Ishikawa (cell line): ENCODE results near the gene GALNT14.

Source experiments
- CEBPB ChIP-seq: IDR thresholded peaks from 2 replicates; pipeline ENCODE4 v1.6.1; 2012
- CREB1 ChIP-seq: IDR thresholded peaks from 2 replicates; pipeline ENCODE4 v1.6.1; 2012; ENCODE audit warnings: low read depth
- EGR1 ChIP-seq: IDR thresholded peaks from 2 replicates; pipeline ENCODE4 v1.6.1; 2012
- EP300 ChIP-seq: IDR thresholded peaks from 2 replicates; pipeline ENCODE4 v1.6.1; 2012; ENCODE audit warnings: borderline replicate concordance
- FOXM1 ChIP-seq: IDR thresholded peaks from 2 replicates; pipeline ENCODE4 v1.6.1; 2012; ENCODE audit warnings: low read depth, borderline replicate concordance
- MAX ChIP-seq: IDR thresholded peaks from 2 replicates; pipeline ENCODE4 v1.6.1; 2012
- NFIC ChIP-seq: IDR thresholded peaks from 2 replicates; pipeline ENCODE4 v1.6.1; 2012
- RAD21 ChIP-seq: IDR thresholded peaks from 2 replicates; pipeline ENCODE4 v1.6.1; 2012; ENCODE audit warnings: low read depth
- TAF1 ChIP-seq: IDR thresholded peaks from 2 replicates; pipeline ENCODE4 v1.6.1; 2012; ENCODE audit warnings: low read depth, mild to moderate bottlenecking
- TCF12 ChIP-seq: IDR thresholded peaks from 2 replicates; pipeline ENCODE4 v1.6.1; 2012; ENCODE audit warnings: low read depth
- TEAD4 ChIP-seq: IDR thresholded peaks from 2 replicates; pipeline ENCODE4 v1.6.1; 2012
- YY1 ChIP-seq: IDR thresholded peaks from 2 replicates; pipeline ENCODE4 v1.6.1; 2012; ENCODE audit warnings: low read depth
- ZBTB7A ChIP-seq: IDR thresholded peaks from 2 replicates; pipeline ENCODE4 v1.6.1; 2012; ENCODE audit warnings: low read depth
- TF ChIP-seq, protein P1 (sequence below): IDR thresholded peaks from 2 replicates; pipeline ENCODE4 v1.6.1; 2012; ENCODE audit warnings: low read depth, mild to moderate bottlenecking
- TF ChIP-seq, protein P2 (sequence below): IDR thresholded peaks from 2 replicates; pipeline ENCODE4 v1.6.1; 2012

Gene GALNT14

DNA sequence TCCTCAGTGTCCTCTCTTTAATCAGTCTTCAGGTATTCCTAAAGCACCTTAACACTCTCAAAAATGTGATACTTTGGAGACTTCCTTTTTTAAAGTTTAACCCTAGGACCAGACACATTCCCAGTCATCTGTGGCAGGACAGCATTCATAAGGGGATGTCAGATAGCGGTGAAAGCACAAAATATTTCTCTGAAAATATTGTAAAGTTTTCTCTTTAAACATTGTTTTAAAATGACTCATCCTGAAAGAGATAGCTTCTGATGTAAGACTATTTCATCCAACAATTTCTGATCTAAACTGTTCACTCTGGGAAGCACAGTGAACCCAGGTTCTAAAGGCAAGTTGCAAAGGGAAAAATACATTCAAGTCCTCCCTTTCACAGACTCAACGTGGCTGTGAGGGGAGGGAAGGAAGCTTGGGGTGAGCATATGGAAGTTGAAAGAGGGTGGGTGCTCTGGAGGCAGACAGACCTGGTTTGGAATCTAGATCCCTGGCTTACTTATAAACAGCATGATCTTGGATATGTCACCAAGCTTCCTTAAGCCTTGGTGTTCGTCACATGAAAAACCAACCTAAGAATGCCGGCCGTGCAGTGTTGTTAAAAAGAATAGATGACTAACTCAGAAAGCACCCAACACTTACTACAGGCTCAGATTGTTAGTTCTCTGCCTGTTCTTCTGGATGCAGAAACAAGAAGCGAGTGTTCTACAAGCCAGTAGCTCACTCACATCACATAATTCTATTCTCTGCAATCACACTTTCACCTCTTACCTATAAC, 12.1 kb downstream of the GALNT14 start:
- TF ChIP-seq CREB1 (no peak), FOXM1 (no peak), TEAD4 (no peak), NFIC (no peak), EGR1 (no peak), MAX (no peak), EP300 (no peak), CEBPB (no peak), YY1 (no peak), TCF12 (no peak), ZBTB7A (no peak), RAD21 (no peak), TAF1 (no peak)
- TF ChIP-seq, protein P1, sequence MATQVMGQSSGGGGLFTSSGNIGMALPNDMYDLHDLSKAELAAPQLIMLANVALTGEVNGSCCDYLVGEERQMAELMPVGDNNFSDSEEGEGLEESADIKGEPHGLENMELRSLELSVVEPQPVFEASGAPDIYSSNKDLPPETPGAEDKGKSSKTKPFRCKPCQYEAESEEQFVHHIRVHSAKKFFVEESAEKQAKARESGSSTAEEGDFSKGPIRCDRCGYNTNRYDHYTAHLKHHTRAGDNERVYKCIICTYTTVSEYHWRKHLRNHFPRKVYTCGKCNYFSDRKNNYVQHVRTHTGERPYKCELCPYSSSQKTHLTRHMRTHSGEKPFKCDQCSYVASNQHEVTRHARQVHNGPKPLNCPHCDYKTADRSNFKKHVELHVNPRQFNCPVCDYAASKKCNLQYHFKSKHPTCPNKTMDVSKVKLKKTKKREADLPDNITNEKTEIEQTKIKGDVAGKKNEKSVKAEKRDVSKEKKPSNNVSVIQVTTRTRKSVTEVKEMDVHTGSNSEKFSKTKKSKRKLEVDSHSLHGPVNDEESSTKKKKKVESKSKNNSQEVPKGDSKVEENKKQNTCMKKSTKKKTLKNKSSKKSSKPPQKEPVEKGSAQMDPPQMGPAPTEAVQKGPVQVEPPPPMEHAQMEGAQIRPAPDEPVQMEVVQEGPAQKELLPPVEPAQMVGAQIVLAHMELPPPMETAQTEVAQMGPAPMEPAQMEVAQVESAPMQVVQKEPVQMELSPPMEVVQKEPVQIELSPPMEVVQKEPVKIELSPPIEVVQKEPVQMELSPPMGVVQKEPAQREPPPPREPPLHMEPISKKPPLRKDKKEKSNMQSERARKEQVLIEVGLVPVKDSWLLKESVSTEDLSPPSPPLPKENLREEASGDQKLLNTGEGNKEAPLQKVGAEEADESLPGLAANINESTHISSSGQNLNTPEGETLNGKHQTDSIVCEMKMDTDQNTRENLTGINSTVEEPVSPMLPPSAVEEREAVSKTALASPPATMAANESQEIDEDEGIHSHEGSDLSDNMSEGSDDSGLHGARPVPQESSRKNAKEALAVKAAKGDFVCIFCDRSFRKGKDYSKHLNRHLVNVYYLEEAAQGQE: no peak
- TF ChIP-seq, protein P2, sequence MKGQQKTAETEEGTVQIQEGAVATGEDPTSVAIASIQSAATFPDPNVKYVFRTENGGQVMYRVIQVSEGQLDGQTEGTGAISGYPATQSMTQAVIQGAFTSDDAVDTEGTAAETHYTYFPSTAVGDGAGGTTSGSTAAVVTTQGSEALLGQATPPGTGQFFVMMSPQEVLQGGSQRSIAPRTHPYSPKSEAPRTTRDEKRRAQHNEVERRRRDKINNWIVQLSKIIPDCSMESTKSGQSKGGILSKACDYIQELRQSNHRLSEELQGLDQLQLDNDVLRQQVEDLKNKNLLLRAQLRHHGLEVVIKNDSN: no peak

- no peak for TF ChIP-seq ZBTB7A
- TF ChIP-seq TAF1: no peak
- TF ChIP-seq, protein P2: no peak
- no peak for TF ChIP-seq MAX
- no peak for TF ChIP-seq YY1
Observed at GRCh38 chr2:31124904-31125303, 13.3 kb downstream of the GALNT14 start.

DNA sequence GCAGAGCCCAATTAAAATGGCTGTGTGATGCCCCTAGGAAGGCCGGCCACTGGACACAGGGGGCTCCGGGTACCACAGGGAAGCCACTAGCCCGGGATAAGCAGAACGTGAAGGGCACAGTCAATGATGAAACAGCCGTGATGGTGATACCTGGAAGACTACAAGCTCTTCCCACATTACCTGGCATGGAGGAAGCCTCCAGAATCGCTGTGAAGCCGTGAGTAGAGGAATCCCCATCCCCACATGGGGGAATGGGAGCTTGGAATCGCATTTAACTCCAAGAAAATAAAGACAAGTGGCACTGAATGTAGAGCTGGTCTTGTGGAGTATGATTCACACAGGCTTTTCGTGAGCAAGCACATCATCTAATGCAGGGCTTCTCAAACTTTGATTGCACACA, 16.1 kb downstream of the GALNT14 start:
- TF ChIP-seq EGR1 (no peak), MAX (no peak), CREB1 (no peak), NFIC (no peak), YY1 (no peak), TCF12 (no peak)
- TF ChIP-seq, protein P1: no peak
- TF ChIP-seq, protein P2: no peak

DNA sequence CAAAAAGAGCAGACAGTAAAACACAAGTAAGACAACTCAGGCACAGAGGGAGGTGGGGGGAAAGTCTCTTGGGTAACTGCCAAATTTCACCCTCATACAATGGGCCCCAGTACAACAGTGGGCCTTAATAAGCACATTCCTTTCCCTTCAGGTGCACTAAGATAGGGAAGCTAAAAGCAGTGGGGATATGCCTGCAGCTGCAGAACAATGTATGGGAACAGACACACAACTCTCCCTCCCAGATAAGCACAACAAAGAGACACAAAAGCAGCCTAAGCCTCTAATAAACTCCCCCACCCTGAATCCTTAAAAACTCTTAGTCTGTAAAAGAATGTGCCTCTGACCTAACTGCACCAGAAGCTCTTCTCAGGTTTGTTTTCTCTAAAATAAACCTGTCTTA, 24.5 kb downstream of the GALNT14 start:
- TF ChIP-seq TEAD4 (no peak), EGR1 (no peak), FOXM1 (no peak), RAD21 (no peak), CEBPB (no peak)
- TF ChIP-seq, protein P1: no peak
